ENCODE data around the gene SBF2. TPM values are rescaled to one million over a fixed set of nuclear protein-coding genes. Genes with fewer than 3 reads are reported as not detected.
A peak's percentile ranks its signal among the peaks of the same experiment; 100 is the strongest.

The SBF2 gene
- polyA plus RNA-seq, 1 donor (not counting 4 experiments of a cell fraction or from before 2014, with no cell fraction given): 24.5 TPM

DNA sequence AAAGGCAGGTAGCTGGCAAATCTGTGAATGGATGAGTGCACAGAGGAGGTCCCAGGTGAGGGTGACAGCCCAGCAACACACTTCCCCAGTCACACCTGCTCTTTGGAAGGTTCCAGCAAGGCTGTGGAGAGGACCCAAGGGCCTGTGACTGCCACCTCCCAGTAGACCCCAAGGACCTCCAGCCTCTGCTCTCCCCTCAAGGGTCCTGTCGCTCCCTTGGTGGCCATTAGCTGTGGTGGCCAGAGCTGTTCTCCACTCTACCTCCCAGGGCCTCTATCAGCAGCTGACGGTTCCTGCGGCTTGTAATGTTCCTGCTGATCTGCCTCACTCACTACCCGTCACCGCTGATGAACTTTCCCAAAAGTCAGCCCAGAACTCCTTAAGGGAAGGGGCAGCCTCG is 537.1 kb downstream of the SBF2 start:
- H3K36me3 ChIP-seq (ENCODE audit: control insufficient read depth in 2 of 2, extremely low read depth in 1 of 2, insufficient read depth in 2 of 2, low read length in 2 of 2): peaks cover 0 to 3% of the 10 kb centered on the region in 2 experiments
- H2AFZ ChIP-seq (ENCODE audit: control insufficient read depth, low read length): no peak overlapping the region
- peak overlapping the region; percentile 29 for H3K4me2 ChIP-seq (ENCODE audit: control insufficient read depth, extremely low read depth, insufficient read depth, low read depth, low read length)
- DNase-seq (ENCODE audit: low read depth, low spot score) (no peak), FAIRE-seq (no peak)
- H3K27me3 ChIP-seq (ENCODE audit: control insufficient read depth, extremely low read depth, insufficient read depth, low read length): no peaks in the 10 kb centered on the region
- peak overlapping the region in 1 of 3 experiments; percentile 9 for H3K4me3 ChIP-seq (ENCODE audit: control insufficient read depth in 2 of 3, extremely low read depth in 1 of 3, insufficient read depth in 2 of 3, low read depth in 1 of 3, low read length in 3 of 3)
- H3K9ac ChIP-seq (ENCODE audit: control insufficient read depth, extremely low read depth, insufficient read depth, low read length): peak overlapping the region; percentile 97
- TF ChIP-seq, protein P1, sequence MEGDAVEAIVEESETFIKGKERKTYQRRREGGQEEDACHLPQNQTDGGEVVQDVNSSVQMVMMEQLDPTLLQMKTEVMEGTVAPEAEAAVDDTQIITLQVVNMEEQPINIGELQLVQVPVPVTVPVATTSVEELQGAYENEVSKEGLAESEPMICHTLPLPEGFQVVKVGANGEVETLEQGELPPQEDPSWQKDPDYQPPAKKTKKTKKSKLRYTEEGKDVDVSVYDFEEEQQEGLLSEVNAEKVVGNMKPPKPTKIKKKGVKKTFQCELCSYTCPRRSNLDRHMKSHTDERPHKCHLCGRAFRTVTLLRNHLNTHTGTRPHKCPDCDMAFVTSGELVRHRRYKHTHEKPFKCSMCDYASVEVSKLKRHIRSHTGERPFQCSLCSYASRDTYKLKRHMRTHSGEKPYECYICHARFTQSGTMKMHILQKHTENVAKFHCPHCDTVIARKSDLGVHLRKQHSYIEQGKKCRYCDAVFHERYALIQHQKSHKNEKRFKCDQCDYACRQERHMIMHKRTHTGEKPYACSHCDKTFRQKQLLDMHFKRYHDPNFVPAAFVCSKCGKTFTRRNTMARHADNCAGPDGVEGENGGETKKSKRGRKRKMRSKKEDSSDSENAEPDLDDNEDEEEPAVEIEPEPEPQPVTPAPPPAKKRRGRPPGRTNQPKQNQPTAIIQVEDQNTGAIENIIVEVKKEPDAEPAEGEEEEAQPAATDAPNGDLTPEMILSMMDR (optimal IDR thresholded peaks at IDR 0.05 in 1 of 3, IDR thresholded peaks at IDR 0.05 in 1 of 3, conservative IDR thresholded peaks at IDR 0.05 in 1 of 3; ENCODE audit: extremely low read depth in 1 of 3, insufficient read depth in 2 of 3, low read length in 3 of 3): no peak
- dilution Hi-C loops (cut with MboI; ENCODE audit: extremely low pct_ligation_motif_present, low sequenced_read_pairs): no loop called here
- H3K4me1 ChIP-seq (ENCODE audit: control insufficient read depth, extremely low read depth, insufficient read depth, low read length): peaks cover 90% of the 10 kb centered on the region
- peak overlapping the region; percentile 98 for H3K27ac ChIP-seq (ENCODE audit: control insufficient read depth, insufficient read depth, low read length)
- H4K20me1 ChIP-seq (ENCODE audit: control insufficient read depth, extremely low read depth, insufficient read depth, low read length): no peaks in the 10 kb centered on the region
- H3K79me2 ChIP-seq (ENCODE audit: control insufficient read depth, insufficient read depth, low read length): no peaks in the 10 kb centered on the region
- H3K9me3 ChIP-seq (ENCODE audit: control insufficient read depth, low read depth, low read length): no peaks in the 10 kb centered on the region
- no peaks in the 10 kb centered on the region for H3K9me1 ChIP-seq (ENCODE audit: control insufficient read depth, extremely low read depth, insufficient read depth, low read length)

DNA sequence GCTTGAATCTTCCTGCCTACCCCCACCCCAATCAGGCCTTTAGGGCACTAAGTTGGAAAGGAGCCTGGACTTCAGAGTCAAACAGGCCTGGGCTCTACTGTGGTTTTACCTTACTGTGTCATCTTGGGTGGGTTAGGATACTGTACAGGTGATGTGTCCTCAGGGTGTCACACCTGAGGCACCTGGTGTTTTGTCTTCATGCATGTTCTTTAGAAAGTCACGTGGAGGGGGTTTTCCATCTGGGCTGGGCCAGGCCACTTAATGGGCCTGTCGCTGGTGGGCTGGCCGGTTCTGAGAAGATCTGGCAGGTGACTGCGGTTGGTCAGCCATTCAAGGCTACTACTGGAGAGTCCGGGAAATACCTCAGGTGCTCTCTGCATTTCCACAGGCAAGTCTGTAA is 537.6 kb downstream of the SBF2 start:
- H4K20me1 ChIP-seq (ENCODE audit: control insufficient read depth, extremely low read depth, insufficient read depth, low read length): no peaks in the 10 kb centered on the region
- H3K4me2 ChIP-seq (ENCODE audit: control insufficient read depth, extremely low read depth, insufficient read depth, low read depth, low read length): peak overlapping the region; percentile 29
- TF ChIP-seq EZH2 (IDR thresholded peaks at IDR 0.05; ENCODE audit: low read length): no peak
- TF ChIP-seq, protein P1 (optimal IDR thresholded peaks at IDR 0.05 in 1 of 3, IDR thresholded peaks at IDR 0.05 in 1 of 3, conservative IDR thresholded peaks at IDR 0.05 in 1 of 3; ENCODE audit: extremely low read depth in 1 of 3, insufficient read depth in 2 of 3, low read length in 3 of 3): no peak
- dilution Hi-C loops (cut with MboI; ENCODE audit: extremely low pct_ligation_motif_present, low sequenced_read_pairs): no loop called here
- no peaks in the 10 kb centered on the region for H3K9me3 ChIP-seq (ENCODE audit: control insufficient read depth, low read depth, low read length)
- peak; percentile 92 for DNase-seq (ENCODE audit: low read depth, low spot score)
- H3K4me1 ChIP-seq (ENCODE audit: control insufficient read depth, extremely low read depth, insufficient read depth, low read length): peaks cover 86% of the 10 kb centered on the region
- peak overlapping the region; percentile 98 for H3K27ac ChIP-seq (ENCODE audit: control insufficient read depth, insufficient read depth, low read length)
- no peaks in the 10 kb centered on the region for H3K27me3 ChIP-seq (ENCODE audit: control insufficient read depth, extremely low read depth, insufficient read depth, low read length)
- H3K9ac ChIP-seq (ENCODE audit: control insufficient read depth, extremely low read depth, insufficient read depth, low read length): peak overlapping the region; percentile 97
- FAIRE-seq: peak; percentile 67
- H3K36me3 ChIP-seq (ENCODE audit: control insufficient read depth in 2 of 2, extremely low read depth in 1 of 2, insufficient read depth in 2 of 2, low read length in 2 of 2): peaks cover 0 to 3% of the 10 kb centered on the region in 2 experiments
- H3K79me2 ChIP-seq (ENCODE audit: control insufficient read depth, insufficient read depth, low read length): no peaks in the 10 kb centered on the region
- no peak overlapping the region for H2AFZ ChIP-seq (ENCODE audit: control insufficient read depth, low read length)
- H3K4me3 ChIP-seq (ENCODE audit: control insufficient read depth in 2 of 3, extremely low read depth in 1 of 3, insufficient read depth in 2 of 3, low read depth in 1 of 3, low read length in 3 of 3): peak overlapping the region in 1 of 3 experiments; percentile 9
- no peaks in the 10 kb centered on the region for H3K9me1 ChIP-seq (ENCODE audit: control insufficient read depth, extremely low read depth, insufficient read depth, low read length)

Measured in keratinocyte (primary cell).